GM21423 (cell line): Measurements from ENCODE around the gene MLLT1.

Experiments
- ATAC-seq: cut with Tn5 transposase; IDR thresholded peaks from one replicate; pipeline ENCODE4 v1.9.1; 2021; ENCODE audit warnings: mild to moderate bottlenecking, moderate library complexity; ENCODE audit not compliant: unreplicated experiment

MLLT1 gene

DNA sequence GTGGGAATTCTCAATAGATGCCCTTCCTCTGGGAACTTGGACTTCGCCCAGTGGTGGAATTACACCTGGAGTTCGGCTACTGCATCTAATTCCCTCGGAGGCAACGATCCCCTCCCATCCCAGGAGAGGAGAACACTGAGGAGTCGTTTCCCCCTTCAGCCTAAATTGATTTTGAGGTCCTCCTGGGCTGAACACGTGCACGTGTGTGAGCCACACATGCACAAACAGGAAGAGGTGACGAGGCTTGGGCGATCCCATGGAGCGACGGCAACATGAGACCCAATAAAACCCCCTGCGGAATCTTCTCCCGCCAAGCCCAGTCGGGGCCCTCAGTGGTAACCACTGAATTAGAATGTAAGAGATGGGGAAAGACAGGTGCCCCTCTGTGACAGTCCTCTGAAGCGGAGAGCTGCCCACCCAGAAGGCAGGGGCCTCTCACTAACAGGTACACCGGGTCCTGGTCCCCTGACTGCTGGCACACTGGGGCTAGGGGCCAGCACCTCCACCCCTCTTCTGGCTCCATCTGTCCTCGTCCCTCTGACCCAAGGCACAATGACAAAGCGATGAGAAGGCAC is 4.5 kb downstream of the MLLT1 start:
- ATAC-seq, result no peak

DNA sequence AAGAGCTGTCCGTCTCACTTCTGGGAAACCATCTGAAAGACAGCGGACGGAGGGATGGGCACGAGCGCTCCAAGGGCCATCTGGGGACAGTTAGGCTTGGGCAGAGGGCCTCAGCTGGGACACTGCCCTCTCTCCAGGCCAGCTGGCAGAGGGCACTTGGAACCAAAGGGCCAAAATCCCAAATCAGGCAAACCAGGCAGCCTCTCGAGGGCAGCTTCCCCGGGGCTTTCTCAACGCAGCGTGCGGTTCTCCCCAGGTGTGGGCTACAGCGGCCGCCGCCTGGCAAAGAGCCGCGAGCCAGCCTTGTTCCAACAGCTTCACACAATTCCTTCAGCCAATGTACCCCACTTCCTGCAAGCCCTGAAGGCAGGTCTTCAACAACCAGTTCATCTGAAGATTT is 5.0 kb downstream of the MLLT1 start:
- ATAC-seq, result no peak

DNA sequence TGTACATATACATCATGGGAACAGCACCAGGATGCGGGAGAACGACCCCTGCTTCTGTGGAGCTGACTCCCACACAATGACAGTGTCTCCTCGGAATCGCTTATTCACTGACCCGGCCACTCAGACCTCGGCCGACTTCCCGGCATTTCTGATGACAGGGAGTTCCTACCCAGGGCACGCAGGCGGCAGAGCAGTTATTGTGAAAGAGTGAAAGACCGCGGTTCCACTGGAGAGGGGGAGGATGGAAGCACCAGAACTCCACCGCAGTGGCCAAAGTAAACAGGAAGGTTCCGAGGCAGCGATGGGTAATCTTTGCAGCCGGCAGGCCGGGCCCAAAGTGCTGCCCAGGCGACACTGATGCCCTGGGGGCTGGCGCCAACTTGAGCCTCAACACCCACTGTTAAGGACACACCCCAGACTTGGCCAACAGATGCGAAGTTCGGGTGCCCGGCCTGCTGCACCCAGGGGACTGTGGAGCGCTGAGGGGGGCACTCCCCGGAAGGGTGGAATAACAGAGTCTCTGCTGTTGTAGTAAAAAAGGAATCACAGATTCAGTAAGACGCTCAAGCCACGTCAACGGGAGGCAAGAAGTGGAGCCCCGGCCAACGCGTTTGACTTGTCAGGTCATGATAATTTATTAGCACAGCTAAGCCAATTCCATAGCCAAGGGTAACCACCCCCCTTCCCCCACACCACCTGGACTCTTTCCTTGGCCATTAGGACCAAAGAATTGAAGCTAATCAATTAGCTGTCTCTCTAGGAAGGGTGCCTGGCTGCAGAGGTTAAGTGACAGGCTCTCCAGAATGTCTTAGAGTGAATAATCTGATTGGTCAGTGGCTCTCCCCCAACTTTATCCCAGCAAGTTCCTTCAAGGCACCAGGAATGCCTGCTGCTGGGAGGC is 5.8 kb downstream of the MLLT1 start:
- no peak for ATAC-seq

DNA sequence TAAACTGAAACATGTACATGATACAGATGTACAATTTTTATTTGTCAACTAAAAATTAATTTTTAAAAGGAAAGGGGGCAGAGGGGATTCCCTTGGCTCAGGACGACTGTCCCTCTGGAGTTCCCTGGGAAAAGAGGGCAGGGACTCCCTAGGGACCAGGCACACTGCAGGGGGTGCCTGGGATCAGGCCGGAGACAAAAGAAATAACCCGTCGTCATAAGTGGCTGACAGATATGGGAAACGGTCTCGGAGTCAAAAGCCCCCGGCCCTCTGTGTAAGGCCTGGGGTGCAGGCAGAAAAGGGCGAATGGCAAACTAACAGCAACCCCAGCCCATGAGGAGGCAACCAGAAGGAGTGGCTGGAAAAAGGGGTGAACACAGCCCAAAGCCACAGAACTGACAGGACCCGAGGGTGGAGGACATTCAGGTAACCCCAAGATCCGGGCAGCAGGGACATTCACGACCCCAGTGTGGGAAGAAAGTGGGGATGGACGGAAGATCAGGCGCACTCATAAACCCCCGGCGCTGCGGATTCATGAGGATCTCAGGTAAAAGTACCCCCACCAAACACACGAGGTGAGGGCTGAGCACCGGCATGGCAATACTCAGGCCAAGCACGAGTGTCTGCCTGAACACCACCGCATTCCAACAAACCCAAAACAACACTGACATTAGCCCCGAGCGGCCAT is 6.7 kb downstream of the MLLT1 start:
- no peak for ATAC-seq

DNA sequence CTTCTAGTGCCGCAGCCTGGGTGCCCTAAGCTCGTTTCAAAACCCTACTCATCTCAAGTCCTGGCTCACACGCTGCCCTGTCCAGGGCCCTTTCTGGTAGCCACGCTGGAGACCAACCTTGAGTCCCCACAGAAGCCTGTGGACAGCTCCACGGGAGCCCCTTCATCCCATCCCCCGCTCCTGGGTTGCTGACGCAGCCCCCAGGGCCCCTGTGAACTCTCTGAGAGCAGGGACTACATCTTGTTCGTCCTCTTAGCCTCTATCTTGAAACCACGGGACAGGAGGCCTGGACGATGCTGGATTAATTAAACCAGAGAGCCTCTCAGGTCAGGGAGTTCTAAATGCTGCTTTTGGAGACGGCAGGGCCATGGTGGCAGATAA is 7.4 kb downstream of the MLLT1 start:
- ATAC-seq, result no peak

DNA sequence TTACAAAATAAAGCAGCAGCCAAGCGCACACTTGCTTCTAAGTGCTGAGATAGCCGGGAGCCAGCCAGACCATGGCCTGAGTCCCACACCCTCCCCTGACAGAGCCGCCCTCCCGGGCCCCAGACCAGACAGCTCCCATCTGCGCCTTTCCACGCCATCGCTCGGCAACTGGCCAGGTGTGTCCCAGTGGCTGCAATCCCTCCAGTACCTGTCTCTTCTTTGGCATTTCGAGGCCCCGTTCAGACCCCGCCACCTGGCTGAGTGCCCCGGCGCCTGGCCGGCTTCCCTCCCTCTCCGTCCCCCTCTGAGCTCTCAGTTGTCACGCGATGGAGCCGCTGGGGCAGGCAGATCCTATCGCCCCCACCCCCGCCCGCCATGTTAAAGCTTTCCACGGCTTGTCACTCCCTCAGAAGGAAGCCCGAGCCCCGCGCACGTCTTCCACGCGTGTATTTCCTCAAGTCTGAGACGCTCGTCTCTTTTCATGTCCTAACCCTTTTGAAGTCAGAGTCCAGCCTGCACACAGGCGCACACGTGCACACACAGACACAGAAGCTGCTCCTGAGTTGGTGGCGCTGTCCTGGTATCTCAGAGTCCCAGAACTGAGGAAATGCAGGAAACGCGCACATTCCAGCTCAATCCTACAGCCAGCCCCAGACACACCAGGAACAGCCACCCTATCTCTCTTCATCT is 7.9 kb downstream of the MLLT1 start:
- no peak for ATAC-seq

DNA sequence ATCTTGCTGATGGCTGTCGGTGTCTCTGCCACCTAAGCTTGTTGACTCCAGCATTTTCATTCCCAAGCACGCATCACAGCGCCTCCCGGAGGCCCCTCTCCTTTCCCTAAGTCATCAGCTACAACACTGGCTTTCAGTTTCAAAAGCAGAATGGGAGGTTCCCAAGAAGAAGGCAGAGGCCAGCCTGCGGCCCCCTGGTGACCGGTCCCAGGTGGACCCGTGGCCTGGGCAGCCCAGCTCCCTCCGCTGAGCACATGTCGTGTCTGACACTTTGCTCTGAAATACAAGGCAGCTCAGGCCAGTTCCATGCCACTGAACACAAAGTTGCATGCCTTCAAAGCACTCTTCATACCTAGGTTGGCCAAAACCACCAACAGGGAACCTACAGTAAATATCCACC is 8.5 kb downstream of the MLLT1 start:
- no peak for ATAC-seq

DNA sequence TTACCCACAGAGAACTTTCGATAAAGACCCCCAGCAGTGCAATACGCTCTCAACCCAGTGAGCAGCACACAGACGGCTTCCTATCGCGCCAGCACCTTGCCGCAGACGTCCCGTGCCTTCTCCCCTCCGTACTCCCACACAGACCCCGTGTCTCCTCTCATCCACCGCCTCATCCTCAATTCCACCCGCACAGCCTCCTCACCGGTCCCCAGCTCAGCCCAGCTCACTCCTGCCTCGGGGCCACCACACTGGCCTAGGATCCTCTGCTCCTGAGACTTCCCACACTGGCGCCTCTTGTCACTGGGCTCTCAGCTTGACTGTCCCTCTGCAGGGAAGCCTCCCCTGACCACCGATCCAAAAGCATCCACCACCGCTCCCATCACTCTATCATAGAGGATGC is 9.0 kb downstream of the MLLT1 start:
- ATAC-seq, result no peak

DNA sequence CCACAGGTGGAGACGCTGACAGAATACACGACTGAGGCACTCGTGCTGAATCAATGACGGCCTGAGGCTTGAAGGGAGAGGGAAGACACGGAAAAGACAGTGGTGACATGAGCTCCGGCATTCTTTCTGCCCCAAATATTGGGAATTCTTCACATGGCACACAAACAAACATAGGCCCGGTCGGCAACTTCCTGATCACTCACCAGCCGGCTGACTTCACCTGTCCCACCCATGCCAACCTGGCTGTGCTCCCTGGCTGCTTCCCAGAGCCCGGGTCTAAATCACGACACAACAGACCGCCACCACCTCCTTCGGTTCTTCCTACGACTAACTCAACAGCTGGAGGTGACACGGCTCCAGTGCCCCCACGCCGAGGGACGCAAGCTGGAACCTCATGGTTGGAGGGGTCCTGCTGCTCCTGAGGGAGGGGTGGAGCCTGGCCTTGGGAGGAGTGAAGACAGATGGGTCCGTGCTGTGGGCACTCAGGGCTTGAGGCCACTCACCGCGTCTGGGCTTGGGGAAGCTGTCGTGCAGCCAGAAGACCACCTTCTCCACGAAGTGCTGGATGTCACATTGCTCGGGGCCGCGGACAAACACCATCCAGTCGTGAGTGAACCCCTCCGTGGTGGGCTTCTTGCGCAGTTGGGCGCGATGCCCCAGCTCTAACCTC is 9.6 kb downstream of the MLLT1 start:
- ATAC-seq, result no peak

DNA sequence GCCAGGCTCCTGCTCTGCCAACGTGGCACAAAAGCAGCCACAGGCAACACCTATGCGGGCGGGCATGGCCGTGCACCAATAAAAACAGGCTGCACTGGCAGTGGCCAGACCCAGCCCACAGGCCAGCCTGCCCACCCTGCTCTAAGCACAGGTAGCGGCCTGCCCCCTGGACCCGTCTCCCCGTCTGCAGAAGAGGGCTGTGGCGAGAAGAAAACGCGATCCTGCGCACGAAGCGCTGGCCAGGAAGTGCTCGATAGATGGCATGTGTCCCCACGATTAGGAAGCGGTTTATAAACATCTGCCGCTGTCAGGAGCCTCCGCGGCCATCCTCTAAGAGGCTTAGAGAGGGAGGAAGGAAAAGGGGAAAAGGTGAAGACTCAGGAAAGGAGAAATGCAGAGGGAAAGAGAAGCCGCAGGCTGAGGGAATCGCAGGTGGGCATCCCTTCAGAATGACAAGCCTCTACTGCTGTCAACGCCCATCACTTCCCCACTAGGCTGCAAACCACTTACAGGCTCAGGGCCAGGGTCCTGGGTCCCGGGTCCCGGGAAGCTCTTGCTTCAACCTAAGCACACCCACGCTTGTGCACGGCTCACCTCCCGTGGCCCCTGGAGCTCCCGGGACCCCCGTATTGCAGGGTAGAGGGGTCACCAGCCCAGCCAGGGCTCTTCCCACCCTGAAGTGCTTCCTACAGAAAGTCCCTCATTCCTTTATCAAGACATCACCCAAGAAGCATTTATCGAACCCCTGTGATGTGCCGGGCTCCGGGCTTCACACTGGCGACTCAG is 10.5 kb downstream of the MLLT1 start:
- no peak for ATAC-seq

DNA sequence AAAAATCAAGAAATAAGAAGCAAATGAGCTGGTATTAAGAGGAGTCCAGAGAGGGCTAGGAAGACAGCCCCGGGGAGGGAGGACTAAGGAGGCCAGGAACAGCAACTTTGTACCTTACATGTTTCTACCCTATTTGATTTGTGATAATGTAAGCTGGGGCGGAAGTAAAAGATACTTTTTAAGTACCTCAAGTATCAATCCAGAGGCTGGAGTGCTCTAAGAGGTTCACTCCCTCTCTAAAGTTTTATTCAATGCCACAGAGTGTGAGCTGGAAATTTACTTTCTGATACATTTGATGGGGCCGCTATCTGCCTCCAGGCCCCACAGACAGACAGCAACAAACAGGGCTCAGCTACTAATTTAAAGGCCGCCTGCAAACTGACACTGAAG is 11.4 kb downstream of the MLLT1 start:
- no peak for ATAC-seq

DNA sequence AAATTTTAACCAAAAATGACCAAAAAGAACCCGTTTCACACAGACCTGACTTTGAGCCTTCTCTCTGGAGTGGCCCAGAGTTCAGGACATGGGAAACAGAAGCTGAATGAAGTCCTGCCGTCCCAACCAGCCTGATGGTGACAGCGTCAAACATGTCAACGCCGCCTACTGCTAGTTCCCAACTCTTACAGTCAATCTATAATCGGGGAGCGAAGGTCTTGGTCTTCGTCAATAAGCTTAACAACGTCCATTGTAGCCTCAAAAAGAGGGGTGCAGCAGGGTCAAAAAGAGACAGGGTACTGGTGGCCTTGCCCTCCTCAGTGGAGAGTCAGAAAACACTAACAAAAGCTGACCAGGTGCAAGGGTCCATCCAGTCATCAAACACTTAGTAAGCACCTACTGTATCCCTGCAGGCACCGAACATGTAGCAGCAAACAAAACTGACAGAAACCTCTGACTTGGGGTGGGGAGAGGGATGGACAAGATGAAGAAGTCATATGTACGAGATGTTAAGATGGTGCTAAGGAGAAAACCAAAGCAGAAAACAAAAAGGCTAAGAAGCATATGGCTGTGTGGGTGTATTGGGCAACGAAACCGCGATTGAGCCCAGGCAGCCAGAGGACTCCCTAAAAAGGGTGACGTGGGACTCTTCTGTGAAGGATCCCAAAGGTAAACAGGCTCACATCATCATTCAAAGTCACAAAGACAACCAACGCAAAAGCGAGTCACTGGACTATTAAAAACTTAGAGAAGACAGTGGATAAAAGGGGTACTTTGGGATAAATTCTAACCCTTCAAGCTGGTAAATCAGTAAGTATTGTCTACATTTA is 12.0 kb downstream of the MLLT1 start:
- ATAC-seq, result no peak

DNA sequence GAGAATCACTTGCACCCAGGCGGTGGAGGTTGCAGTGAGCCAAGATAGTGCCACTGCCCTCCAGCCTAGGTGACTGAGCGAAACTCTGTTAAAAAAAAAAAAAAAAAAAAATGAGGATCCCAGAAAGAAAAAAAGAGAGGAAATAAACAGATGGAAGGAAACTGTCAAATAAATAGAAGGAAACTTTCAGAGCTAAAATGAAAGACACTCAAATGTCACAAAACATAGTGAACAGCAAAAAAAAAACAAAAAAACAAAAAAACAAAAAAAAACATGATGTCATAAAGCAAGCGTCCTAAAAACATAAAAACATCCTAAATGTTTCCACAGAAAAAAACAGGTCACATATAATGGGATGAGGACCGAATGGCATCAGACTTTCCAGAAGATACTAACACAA is 15.0 kb downstream of the MLLT1 start:
- no peak for ATAC-seq

DNA sequence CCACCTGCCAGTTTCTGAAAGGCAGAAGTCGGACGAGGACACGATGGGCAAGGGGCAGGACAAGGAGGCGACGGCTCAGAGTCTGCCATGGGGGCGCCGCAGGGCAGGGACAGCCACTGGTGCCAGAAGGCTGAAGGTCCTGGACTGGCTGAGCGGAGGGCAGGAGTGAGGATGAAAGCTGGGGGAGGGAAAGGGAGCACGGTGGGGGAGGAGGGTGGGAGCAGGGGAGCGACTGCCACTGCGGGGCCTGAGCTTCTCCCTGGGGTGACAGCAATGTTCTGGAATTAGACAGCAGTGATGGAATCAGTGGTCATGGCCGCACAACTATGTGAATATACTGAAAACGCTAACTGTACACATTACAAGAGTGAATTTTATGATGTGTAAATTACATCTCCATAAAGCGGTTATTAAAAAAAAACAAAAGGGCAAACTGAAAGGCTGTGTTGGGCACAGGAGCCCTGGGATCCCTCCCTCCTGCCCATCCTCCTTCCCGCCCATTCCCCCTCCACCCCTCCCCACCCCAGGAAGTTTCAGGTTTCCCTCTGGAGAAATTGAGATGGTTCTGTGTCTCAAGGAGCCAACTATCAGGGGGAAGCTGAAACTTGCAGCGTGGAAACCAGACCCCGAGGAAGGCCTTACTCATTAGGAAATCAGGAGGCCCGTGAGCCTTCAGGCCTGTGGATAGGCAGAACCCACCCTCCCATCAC is 15.9 kb downstream of the MLLT1 start:
- ATAC-seq, result no peak

DNA sequence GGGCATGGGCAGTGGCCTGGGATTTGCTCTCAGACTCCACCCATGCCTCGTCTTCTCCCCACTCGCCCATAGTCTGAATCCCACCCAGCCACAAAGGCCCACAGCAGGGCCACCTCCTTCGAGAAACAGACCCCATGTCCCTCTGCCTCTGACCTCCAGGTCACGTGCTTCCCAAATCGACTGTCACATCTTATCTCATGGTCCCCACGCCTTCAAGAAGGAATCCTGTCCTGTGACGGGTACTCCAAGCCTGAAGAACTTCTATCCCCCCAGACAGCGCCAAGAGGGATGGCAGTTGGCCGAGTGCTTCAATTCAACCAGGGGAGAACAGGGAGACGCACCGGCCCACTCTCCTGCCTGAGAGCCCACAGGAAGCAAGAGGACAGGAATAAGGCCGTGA is 16.5 kb downstream of the MLLT1 start:
- ATAC-seq, result no peak

DNA sequence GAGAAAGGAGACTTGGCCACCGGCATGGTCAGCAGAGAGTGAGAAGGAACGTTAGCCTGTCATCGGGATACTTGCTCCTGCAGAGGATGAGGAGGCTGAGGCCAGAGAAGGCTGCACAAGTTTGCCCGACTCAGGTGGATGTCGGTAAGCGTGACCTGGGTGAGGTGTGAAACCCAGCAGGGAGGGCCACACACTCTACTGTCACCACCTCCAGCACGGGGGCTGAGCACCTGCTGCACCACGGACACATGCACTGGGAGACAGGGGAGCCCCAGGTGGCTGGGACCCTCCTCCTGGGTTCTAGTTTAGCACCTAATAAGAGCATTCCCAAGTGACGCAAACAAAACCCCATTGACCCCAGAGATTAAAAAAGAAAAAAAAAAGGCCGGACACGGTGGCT is 17.3 kb downstream of the MLLT1 start:
- ATAC-seq, result no peak

DNA sequence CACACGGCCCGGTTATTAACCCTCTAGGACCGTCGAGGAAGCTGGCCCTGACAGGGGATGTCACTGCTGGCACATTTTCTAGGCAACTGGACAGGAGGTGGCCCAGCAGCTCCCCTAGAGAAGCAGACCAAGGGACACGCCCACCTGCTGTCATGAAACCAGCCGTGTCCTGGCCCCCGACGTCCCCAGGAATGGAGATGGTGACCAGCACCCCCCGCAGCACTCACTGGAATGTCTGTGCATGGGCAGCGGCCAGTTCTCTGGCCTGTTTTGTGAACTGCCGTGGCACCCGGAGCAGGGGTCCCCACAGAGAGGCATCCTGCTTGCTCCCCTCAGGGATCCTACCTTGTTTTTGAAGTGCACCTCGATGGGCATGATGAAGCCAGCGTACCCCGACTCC is 17.9 kb downstream of the MLLT1 start:
- no peak for ATAC-seq

DNA sequence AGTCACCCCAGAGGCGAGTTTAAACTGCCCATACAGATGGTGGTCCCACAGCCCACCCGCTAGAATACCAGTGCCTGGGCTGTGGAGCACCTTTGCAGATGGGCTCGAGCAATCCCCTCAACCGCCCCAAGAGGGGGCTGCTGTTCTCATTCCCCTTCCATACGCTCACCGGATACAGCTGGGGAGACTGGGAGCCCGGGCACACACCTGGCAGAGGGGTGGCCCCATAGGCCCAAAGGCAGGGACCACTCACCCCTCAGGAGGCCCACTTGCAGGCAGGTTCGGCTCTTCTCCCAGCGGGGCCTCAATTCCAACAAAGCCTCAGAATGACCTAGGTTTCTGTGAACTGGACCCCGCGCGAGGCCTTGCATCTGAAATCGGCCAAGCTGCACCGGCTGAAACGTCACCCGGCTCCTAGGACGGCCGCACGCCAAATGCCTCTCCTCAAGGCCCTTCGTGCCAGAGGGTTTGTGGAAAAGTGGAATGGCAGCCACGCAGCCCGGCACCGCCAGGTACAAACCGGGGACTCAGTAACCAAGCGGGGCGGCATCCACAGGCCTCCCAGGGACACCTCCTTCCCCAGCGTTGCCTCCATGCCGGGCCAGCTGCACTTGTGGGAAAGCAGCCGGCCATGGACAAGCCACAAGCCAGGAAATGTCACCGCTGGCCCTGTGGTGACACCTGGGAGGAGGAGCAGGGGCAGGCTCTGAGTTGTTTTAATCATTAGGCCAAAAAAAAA is 18.7 kb downstream of the MLLT1 start:
- no peak for ATAC-seq
